ENCODE results near the gene WNK3. TPM values are rescaled to one million over a fixed set of nuclear protein-coding genes. Genes with fewer than 3 reads are reported as not detected.
"Not testable (repeated sequence)": the region's sequence is repeated elsewhere in the genome, so short reads cannot be mapped to it uniquely, and the experiment has no call there.

Gene WNK3
- total RNA-seq, 1 experiment from 2014 or later, result 0.33 TPM

DNA sequence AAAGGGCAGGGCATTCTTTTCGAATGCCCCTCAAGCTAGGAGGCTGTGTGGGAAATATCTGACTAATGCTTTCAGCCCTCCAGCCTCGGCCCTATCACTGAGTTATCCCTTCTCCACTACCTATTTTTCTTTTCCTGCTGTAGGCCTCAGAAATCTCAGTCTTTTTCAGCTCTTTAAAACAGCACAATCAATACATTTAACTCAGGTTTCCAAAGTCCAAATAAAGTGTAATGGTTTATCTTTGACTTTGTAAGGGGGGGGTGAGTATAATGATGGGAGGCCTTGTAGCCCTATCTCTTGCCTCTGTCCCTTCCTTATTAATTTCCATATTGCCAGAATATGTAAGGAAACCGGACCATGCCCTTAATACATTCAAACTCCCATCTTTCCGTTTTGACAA is 1.6 kb upstream of the WNK3 start:
- no peaks in the 10 kb centered on the region for H3K79me2 ChIP-seq (ENCODE audit: low read length)
- no peak overlapping the region for H3K4me3 ChIP-seq (ENCODE audit: low read length)
- no peak for DNase-seq
- H3K4me1 ChIP-seq (ENCODE audit: insufficient read depth, low read length), result no peaks in the 10 kb centered on the region
- H4K20me1 ChIP-seq (ENCODE audit: low read length), result no peaks in the 10 kb centered on the region
- no peak overlapping the region for H2AFZ ChIP-seq (ENCODE audit: low read length)
- no peaks in the 10 kb centered on the region for H3F3A ChIP-seq (ENCODE audit: low read length, unreplicated experiment)
- H3K9ac ChIP-seq (ENCODE audit: low read length), result no peak overlapping the region
- H3K4me2 ChIP-seq (ENCODE audit: low read length), result no peak overlapping the region
- ATAC-seq, result no peak
- no peaks in the 10 kb centered on the region for H3K9me3 ChIP-seq (ENCODE audit: low read length)
- intact Hi-C loops (cut with micrococcal nuclease), result no loop called here
- H3K9me2 ChIP-seq (replicated peaks; ENCODE audit: low read length), result no peaks in the 10 kb centered on the region
- ChIA-PET POLR2A (ENCODE audit: unreplicated experiment) (no interaction called here), CTCF (no interaction called here)
- BruUV-seq (replicated peaks), result no TSS peak
- TF ChIP-seq EZH2phosphoT487 (IDR thresholded peaks at IDR 0.05; ENCODE audit: borderline replicate concordance, low read length) (no peak), EZH2 (IDR thresholded peaks at IDR 0.05; ENCODE audit: low read length, unreplicated experiment) (no peak)
- TF ChIP-seq, protein P1, sequence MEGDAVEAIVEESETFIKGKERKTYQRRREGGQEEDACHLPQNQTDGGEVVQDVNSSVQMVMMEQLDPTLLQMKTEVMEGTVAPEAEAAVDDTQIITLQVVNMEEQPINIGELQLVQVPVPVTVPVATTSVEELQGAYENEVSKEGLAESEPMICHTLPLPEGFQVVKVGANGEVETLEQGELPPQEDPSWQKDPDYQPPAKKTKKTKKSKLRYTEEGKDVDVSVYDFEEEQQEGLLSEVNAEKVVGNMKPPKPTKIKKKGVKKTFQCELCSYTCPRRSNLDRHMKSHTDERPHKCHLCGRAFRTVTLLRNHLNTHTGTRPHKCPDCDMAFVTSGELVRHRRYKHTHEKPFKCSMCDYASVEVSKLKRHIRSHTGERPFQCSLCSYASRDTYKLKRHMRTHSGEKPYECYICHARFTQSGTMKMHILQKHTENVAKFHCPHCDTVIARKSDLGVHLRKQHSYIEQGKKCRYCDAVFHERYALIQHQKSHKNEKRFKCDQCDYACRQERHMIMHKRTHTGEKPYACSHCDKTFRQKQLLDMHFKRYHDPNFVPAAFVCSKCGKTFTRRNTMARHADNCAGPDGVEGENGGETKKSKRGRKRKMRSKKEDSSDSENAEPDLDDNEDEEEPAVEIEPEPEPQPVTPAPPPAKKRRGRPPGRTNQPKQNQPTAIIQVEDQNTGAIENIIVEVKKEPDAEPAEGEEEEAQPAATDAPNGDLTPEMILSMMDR (conservative IDR thresholded peaks at IDR 0.05; ENCODE audit: low read depth, low read length), result no peak
- H3K27me3 ChIP-seq (ENCODE audit: low read length), result peaks cover 37% of the 10 kb centered on the region
- H3K27ac ChIP-seq (ENCODE audit: low read length), result no peak overlapping the region
- no peaks in the 10 kb centered on the region for H3K36me3 ChIP-seq (ENCODE audit: low read depth, low read length)

DNA sequence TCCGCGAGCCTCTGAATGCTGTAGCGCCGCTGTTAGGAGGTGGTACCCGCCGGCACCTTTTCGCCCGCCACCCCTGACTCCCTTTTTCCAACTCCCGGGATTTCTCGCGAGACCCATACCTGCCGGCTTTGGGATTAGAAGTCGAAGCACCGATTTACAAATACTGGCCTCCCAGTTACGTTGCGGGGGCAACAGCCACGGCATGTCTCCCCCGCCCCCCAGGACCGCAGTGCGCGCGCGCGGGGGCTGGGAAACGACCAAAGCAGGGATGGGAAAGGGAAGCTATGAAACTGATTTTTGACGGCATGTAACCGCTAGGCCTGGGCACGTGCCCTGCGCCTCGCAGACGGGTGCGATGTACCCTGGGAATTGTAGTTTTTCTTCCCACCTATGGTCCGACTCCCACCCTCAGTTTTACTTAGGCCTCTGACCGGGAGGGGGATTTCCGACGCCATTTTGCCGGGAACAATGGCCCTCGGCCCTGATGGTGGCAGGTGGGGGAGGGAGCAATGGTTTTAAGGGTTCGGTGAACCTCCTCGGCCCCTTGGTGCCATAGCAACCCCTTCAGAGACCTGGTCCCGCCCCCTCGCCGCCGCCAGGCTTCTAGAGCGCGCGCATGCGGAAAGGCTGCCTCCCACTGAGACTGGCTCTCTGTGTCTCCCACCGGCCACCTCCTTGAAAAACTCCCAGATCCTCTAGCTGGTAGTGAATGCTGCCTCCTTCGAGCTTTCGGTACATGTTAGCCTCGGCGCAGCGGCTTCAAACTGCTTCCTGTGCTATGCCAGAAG is 772 bp upstream of the WNK3 start:
- Histone ChIP-seq H3K27me3 (ENCODE audit: low read length) (peaks cover 37% of the 10 kb centered on the region), H3K4me1 (ENCODE audit: insufficient read depth, low read length) (no peaks in the 10 kb centered on the region), H3K27ac (ENCODE audit: low read length) (no peak overlapping the region), H3K9me3 (ENCODE audit: low read length) (no peaks in the 10 kb centered on the region), H3K9me2 (replicated peaks; ENCODE audit: low read length) (no peaks in the 10 kb centered on the region), H3F3A (ENCODE audit: low read length, unreplicated experiment) (no peaks in the 10 kb centered on the region), H3K79me2 (ENCODE audit: low read length) (no peaks in the 10 kb centered on the region), H3K4me2 (ENCODE audit: low read length) (peak overlapping the region; percentile 87), H3K9ac (ENCODE audit: low read length) (no peak overlapping the region), H4K20me1 (ENCODE audit: low read length) (no peaks in the 10 kb centered on the region), H3K36me3 (ENCODE audit: low read depth, low read length) (no peaks in the 10 kb centered on the region), H3K4me3 (ENCODE audit: low read length) (peak overlapping the region; percentile 69; the same call in 1 of the 2 replicates), H2AFZ (ENCODE audit: low read length) (peak overlapping the region; percentile 89; the same call in 1 of the 2 replicates)
- ChIA-PET CTCF (no interaction called here), POLR2A (ENCODE audit: unreplicated experiment) (no interaction called here)
- ATAC-seq, result no peak
- TF ChIP-seq EZH2phosphoT487 (IDR thresholded peaks at IDR 0.05; ENCODE audit: borderline replicate concordance, low read length) (no peak), EZH2 (IDR thresholded peaks at IDR 0.05; ENCODE audit: low read length, unreplicated experiment) (no peak)
- TF ChIP-seq, protein P1 (conservative IDR thresholded peaks at IDR 0.05; ENCODE audit: low read depth, low read length), result no peak
- DNase-seq, result no peak
- no TSS peak for BruUV-seq (replicated peaks)
- intact Hi-C loops (cut with micrococcal nuclease), result no loop called here

DNA sequence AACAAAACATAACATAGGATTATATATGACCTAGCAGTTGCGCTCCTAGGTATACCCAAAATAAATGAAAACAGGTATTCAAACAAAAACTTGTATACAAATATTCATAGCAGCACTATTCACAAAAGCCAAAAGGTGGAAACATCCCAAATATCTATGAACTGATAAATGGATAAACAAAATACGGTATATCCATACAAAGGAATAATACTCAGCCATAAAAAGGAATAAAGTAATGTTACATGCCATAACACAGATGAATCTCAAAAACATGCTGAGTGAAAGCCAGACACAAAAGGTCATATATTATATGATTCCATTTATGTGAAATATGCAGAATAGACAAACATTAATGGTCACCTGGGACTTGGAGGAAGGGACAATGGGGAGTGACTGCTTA is 5.2 kb downstream of the WNK3 start:
- no TSS peak for BruUV-seq (replicated peaks)
- H3K27me3 ChIP-seq (ENCODE audit: low read length), result peaks cover 14% of the 10 kb centered on the region
- TF ChIP-seq, protein P1 (conservative IDR thresholded peaks at IDR 0.05; ENCODE audit: low read depth, low read length), result no peak
- TF ChIP-seq EZH2 (IDR thresholded peaks at IDR 0.05; ENCODE audit: low read length, unreplicated experiment) (no peak), EZH2phosphoT487 (IDR thresholded peaks at IDR 0.05; ENCODE audit: borderline replicate concordance, low read length) (no peak)
- ATAC-seq, result no peak
- no peak overlapping the region for H3K9ac ChIP-seq (ENCODE audit: low read length)
- H3K4me1 ChIP-seq (ENCODE audit: insufficient read depth, low read length), result no peaks in the 10 kb centered on the region
- H4K20me1 ChIP-seq (ENCODE audit: low read length), result no peaks in the 10 kb centered on the region
- no peak overlapping the region for H2AFZ ChIP-seq (ENCODE audit: low read length)
- no peak for DNase-seq
- H3K79me2 ChIP-seq (ENCODE audit: low read length), result no peaks in the 10 kb centered on the region
- no peak overlapping the region for H3K27ac ChIP-seq (ENCODE audit: low read length)
- no peaks in the 10 kb centered on the region for H3K36me3 ChIP-seq (ENCODE audit: low read depth, low read length)
- H3K9me3 ChIP-seq (ENCODE audit: low read length), result no peaks in the 10 kb centered on the region
- H3F3A ChIP-seq (ENCODE audit: low read length, unreplicated experiment), result no peaks in the 10 kb centered on the region
- intact Hi-C loops (cut with micrococcal nuclease), result no loop called here
- ChIA-PET CTCF (no interaction called here), POLR2A (ENCODE audit: unreplicated experiment) (no interaction called here)
- H3K9me2 ChIP-seq (replicated peaks; ENCODE audit: low read length), result no peaks in the 10 kb centered on the region
- no peak overlapping the region for H3K4me2 ChIP-seq (ENCODE audit: low read length)
- H3K4me3 ChIP-seq (ENCODE audit: low read length), result no peak overlapping the region

DNA sequence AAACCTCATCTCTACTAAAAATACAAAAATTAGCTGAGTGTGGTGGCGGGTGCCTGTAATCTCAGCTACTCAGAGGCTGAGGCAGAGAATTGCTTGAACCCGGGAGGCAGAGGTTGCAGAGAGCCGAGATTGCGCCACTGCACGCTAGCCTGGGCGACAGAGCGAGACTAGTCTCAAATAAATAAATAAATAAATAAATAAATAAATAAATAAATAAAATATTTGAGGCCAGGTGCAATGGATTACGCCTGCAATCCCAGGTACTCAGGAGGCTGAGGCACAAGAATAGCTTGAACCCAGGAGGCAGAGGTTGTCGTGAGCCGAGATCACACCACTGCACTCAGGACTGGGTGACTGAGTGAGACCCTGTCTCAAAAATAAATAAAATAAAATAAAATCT is 20.5 kb downstream of the WNK3 start:
- BruUV-seq (replicated peaks); POLR2A ChIA-PET (ENCODE audit: unreplicated experiment); H4K20me1 ChIP-seq (ENCODE audit: low read length); H3K36me3 ChIP-seq (ENCODE audit: low read depth, low read length); CTCF ChIA-PET; H3K4me3 ChIP-seq (ENCODE audit: low read length); ATAC-seq; intact Hi-C loops (cut with micrococcal nuclease); H3K9ac ChIP-seq (ENCODE audit: low read length); H3F3A ChIP-seq (ENCODE audit: low read length, unreplicated experiment); H2AFZ ChIP-seq (ENCODE audit: low read length); H3K9me2 ChIP-seq (replicated peaks; ENCODE audit: low read length); H3K9me3 ChIP-seq (ENCODE audit: low read length); DNase-seq; H3K4me2 ChIP-seq (ENCODE audit: low read length); H3K4me1 ChIP-seq (ENCODE audit: insufficient read depth, low read length); H3K27me3 ChIP-seq (ENCODE audit: low read length); H3K79me2 ChIP-seq (ENCODE audit: low read length); H3K27ac ChIP-seq (ENCODE audit: low read length): not testable (repeated sequence)

All from PC-3 (cell line).